HG02973 (cell line): Measurements from ENCODE around the gene TMEM151B.
"Not testable (repeated sequence)": the region's sequence is repeated elsewhere in the genome, so short reads cannot be mapped to it uniquely, and the experiment has no call there.

ENCODE experiments used
- ATAC-seq: cut with Tn5 transposase; IDR thresholded peaks from one replicate; pipeline ENCODE4 v1.9.1; 2021; ENCODE audit warnings: moderate library complexity; ENCODE audit not compliant: unreplicated experiment

TMEM151B gene

DNA sequence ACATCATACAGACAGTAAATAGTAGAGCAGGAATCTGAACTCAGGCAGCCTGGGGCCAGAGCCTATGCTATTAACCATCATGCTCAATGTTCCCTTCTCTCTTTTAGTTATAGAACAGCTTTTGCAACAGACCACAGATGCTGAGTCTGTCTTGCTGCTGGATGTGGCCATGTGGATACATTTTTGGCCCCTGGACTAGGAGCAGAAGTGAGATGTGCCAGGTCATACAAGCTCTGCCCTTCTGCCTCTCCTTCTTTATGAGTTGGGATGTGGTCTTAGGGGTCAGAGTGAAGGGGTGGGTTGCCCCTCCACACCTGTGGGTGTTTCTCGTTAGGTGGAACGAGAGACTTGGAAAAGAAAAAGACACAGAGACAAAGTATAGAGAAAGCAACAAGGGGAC is 57.5 kb downstream of the TMEM151B start:
- no peak for ATAC-seq

GRCh38 chr6:44328203-44328602 is 58.0 kb downstream of the TMEM151B start:
- not testable (repeated sequence) for ATAC-seq

DNA sequence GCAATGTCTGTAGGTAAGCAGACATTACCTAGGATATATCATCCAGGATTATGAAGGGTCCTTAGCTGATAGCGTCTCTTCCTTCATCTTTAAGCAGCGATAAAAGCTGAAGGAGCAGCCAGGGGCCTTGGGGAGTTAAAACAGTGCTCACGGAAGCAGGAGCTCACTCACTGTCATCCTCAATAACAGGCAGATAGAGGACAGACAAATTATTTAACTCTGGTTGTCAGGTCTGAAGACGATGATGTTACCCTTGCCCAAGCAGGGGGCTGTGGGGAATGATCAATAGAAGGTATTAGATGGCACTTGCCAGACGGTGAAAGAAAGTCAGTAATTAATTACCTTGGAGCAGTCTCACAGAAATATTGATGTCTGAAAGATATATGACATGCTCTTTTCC is 59.6 kb downstream of the TMEM151B start:
- ATAC-seq = no peak

DNA sequence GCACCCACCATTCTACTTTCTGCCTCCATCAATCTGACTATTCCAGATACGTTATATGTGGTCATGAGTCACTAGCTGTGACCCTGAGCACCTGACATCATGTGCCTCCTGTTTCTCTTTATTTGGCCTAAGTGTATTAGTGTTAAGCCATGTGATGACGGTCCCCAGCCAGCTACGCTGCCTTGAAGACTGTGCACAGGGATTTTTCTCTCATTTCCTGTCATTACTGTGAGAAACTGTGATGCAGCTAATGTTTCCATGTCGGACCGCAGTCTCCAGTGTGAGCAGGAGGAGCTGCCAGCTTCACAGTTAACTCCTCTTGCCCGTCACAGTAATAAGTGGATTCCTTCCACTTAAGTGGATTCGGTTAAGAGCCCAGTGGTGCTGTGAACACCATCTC is 62.3 kb downstream of the TMEM151B start:
- ATAC-seq = no peak

DNA sequence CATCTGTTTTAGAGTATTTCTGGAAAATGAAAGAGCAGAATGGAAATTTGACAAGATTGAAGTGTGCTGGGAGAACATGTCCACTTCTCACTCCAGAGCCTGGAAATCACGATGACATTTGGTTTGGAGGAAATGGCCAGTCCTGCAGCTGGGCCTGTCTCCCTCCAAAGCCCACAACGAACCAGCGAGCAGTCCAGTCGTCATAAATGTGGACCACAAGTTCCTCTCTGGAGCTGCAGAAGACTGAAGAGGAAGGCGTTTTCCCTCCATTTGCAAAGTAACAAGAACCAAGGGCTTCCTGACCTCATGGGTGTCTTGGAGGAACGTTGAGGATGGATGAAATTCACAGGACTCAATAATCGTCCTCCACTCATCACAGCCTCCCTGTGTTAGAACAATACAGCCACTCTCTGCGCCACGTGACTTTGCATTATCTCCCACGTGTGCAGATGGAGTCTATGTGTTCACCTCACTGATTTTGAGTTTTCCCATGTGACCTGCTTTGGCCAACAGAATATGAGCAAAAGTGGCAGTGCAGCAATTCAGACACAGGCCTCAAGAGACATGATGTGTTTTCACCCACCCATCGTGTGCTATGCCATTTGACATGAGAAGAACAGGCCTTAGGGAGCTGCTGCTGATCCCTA is 63.1 kb downstream of the TMEM151B start:
- no peak for ATAC-seq

DNA sequence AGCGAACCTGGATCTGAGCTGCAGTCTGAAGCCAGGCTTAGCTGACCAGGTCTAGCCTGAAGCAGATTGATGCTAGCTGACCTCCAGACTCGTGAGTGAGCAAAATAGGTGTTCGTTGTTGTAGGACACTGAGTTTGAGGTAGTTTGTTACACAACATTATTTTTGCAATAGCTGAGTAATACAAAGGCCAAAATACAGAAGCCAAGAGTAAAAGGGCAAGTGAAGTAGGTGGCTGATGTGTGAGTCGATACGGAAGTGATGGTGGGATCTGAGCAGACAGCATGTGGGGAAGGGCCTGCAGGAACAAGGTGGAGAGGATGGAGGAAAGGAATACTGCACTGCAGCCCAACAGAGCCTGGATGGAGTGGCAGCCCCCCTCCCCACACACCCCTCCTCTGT is 63.7 kb downstream of the TMEM151B start:
- no peak for ATAC-seq

- no peak for ATAC-seq
Measured at GRCh38 chr6:44335631-44336030, 65.4 kb downstream of the TMEM151B start.

GRCh38 chr6:44338228-44339122 is 68.2 kb downstream of the TMEM151B start:
- peak; percentile 75 for ATAC-seq

- no peak for ATAC-seq
Measured at GRCh38 chr6:44339301-44339700, 69.1 kb downstream of the TMEM151B start.

DNA sequence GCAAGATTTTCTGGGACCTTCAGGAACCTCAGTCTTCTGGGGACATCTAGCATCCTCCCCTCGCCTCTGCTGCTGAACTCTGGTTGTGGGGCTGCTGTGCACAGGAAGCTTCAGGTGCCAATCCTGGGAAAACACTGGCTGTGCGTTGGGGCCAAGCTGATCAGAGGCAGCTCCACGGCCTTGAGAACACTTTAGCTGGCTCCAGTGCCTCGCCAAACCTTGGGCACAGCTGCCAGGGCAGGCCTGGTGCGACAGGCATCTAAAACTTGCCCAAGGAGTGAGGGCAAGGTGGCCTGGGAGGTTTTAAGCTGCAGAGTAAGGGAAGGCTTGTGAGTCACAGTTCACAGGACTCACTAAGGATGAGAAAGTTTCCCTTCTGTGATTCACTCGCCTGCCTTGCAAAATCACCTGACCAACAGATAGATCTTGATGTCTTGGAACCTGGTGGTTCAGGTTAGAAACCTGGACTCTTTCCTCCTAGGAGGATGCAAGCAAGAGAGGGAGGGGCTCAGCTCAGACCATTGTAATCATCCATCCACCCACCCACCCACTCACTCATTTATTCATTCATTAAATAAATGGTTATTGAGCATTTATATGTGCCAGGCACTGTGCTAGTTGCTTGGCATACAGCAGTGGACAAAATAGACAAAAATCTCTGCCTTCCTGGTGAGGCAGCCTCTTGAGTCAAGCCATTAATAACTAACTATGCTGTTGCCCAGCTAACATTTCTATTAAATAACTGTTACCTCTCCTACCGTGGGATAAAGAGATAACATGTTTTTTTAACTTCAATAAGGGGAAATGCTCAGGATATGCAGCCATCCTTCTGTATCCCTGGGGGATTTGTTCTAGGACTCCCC is 69.7 kb downstream of the TMEM151B start:
- ATAC-seq = no peak

GRCh38 chr6:44341095-44341890 is 71.0 kb downstream of the TMEM151B start:
- ATAC-seq = no peak

DNA sequence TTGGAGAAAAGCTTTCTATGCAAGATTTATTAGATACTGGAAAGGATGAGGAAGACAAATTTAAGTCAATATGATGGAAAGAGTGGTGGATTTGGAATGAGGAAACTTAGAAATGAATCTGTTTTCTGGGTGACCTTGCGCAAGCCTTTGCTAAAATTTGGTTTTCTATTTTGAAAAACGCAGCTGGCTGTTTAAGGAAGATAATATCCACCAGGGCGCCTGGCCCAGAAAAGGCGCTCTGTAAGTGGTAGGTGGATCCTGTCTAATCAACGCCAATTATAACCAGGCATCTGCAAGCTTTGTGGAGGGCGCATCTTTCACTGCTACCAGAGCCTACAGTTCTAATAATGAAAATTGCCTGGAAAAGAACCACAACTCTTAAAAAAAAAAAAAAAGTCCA is 71.8 kb downstream of the TMEM151B start:
- ATAC-seq = no peak

DNA sequence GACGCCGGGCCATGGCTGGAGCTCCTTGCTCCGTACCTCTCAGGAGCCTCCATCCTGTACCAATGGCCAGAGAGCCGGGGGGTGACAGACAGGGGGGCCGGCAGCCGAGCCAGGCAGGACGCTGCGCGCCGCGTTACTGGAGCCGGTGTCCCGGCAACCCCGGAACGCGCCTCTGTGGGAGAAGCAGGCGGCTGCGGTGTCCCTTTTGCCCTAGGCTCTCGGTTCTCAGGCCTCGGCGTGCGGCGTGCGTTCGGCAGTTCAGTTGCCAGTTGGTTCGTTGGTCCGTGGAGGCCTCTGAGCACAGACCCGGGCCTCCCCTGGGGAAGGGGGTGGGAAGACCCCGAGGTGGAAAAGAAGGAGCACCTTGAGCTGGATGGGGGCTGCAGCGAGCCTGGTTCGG is 72.2 kb downstream of the TMEM151B start, which contains the start of gene SPATS1:
SPATS1 (plus strand) TSS at position 162 of the 400 bp plus-strand sequence. CDS start 446 bp downstream, outside the sequence.
- no peak for ATAC-seq

DNA sequence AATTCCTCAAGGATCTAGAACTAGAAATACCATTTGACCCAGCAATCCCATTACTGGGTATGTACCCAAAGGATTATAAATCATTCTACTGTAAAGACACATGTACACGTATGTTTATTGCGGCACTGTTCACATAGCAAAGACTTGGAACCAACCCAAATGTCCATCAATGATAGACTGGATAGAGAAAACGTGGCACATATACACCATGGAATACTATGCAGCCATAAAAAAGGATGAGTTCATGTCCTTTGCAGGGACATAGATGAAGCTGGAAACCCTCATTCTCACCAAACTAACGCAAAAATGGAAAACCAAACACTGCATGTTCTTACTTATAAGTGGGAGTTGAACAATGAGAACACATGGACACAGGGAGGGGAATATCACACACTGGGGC is 76.6 kb downstream of the TMEM151B start:
- ATAC-seq = not testable (repeated sequence)

DNA sequence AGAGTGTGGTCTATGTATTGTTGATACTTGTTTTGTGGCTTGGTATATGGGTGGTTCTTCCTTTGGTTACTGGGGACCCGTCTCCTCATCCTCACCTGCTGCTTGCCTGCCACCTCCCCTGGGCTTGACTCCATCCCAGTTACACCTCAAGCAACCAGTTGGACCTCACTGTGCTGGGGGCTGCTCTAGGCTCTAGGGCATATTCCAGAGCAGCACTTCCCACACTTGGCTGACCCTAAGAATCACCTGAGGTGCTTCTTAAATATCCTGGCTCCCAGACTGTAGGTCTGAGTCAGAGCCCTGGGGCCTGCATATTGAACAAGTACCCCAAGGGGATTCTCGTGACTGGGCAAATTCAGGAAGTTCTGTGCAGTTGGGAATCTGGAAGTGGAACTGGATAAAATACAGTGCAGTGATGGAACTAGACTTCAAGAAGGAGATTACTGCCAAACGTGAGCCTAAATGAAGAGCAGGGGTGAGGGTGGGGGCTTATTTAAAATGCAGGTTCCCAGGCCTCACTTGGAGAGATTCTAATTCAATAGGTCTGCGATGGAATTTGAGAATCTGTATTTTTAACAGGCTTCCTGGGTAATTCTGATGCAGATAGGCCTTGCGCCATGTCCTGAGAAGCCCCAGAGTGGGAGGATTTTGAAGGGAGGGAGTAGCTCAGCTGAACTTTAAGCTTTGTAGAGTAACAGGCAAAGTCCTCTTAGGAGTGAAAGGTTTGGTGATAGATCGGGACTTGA is 79.8 kb downstream of the TMEM151B start:
- no peak for ATAC-seq

GRCh38 chr6:44350650-44350994 is 80.4 kb downstream of the TMEM151B start:
- ATAC-seq = not testable (repeated sequence)

DNA sequence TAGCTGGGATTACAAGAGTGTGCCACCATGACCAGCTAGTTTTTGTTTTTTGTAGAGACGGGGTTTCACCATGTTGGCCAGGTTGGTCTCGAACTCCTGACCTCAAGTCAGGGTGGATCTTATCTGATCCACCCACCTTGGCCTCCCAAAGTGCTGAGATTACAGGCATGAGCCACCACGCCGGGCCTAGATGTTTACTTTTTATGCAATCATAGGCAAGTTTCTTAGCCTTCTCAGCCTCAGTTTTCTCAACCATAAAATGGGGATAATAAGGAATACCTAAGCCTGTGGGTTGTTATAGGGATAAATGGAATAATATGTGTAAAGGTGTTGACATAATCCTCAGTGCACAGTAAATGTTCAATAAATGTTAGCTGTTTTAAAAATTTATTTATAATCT is 82.0 kb downstream of the TMEM151B start:
- ATAC-seq = no peak

DNA sequence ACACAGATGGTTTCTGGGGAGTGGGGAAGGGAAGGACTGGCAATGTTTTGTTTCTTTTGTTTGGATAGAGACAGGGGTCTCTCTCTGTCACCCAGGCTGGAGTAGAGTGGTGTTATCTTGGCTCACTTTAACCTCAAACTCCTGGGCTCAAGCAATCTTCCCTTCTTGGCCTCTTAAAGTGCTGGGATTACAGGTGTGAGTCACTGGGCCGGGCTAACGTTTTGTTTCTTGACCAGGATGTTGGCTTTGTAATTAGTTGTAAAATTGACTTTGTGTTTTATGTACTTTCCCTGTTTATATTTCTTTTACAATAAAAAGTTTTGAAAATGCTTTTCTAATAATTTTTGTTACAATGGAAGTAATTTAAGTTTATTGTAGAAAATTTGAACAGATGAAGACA is 83.1 kb downstream of the TMEM151B start:
- no peak for ATAC-seq

DNA sequence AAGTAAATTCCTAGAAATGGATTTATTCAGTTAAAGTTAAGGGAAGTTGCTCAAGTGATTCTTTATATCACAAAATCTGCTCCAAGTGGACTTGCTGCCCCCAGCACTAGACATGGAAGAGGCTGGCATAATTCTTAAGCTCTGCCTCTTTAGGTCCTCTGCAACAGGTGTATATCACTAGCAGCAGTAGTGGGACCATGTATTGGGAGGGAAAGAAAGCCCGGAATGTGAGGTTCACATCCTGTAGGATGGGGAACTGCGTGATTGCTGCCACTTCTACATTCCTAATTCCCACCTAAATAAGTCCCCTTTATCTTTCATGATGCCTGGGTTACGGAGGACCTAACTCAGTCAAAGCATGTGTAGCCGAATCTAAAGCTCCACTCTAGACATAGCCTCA is 85.4 kb downstream of the TMEM151B start:
- no peak for ATAC-seq

- no peak for ATAC-seq
Measured at GRCh38 chr6:44356487-44356886, 86.2 kb downstream of the TMEM151B start.
